Activated naive CD4-positive, alpha-beta T cell treated with anti-CD3 and anti-CD28 coated beads, Interleukin-2, amount 50 U/mL, for 16 hours (primary cell): ENCODE data around the gene S100A6.
"Not testable (repeated sequence)": the region's sequence is repeated elsewhere in the genome, so short reads cannot be mapped to it uniquely, and the experiment has no call there.

ENCODE experiments used
- DNase-seq: peaks from one replicate; pipeline ENCODE4 v3.0.0-alpha.2; 2020

Gene S100A6

DNA sequence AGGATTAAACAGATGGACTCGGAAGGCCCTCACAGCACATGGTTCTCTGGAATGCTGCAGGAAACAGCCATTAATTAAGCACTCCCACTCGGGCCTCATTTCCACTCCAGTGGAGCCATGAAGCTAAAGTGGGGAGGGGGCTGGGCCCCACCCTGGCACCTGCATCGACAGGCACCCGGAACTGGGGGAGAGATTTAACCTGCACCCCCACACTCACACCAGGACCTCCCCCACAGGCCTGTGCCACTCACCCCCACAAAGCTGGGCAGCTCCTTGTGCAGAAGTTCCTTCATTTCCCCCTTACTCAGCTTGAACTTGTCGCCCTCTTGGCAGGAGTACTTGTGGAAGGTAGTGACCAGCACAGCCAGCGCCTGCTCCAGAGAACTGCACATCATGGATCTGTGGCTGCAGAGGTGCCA, 27.7 kb upstream of the S100A6 start:
- no peak for DNase-seq

DNA sequence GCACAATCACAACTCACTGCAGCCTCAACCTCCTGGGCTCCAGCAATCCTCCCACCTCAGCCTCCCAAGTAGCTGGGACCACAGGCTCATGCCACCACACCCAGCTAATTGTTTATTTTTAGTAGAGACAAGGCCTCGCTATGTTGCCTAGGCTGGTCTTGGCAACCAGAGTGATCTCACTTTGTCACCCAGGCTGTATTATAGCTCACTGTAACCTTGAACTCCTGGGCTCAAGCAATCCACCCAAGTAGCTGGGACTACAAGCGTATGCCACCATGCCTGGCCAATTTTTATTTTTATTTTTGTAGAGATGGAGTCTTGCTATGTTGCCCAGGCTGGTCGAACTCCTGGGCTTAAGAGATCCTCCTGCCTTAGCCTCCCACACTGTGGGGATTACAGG, 26.2 kb upstream of the S100A6 start:
- not testable (repeated sequence) for DNase-seq

DNA sequence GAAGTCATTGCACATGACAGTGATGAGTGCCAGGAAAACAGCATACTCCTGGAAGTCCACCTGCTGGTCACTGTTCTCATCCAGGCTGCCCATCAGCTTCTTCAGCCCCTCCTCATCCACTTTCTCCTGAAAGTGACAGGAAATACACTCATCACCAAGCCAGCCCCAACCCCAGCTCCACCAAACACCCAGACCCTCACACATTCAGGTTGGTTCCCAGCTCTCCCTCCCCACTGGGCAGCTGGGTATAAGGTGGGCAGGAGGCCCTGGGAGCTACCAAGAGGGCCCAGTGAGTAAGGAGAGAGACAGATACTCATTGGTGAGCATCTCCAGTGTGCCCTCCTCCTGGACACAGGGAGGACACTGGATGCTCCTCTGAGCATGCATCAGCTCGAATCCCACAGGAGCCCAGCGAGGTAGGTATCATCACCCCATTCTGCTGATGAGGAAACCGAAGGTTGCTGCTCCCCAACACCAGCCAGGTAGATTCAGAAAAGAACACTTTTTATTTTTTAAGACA, 25.7 kb upstream of the S100A6 start:
- DNase-seq, result no peak

DNA sequence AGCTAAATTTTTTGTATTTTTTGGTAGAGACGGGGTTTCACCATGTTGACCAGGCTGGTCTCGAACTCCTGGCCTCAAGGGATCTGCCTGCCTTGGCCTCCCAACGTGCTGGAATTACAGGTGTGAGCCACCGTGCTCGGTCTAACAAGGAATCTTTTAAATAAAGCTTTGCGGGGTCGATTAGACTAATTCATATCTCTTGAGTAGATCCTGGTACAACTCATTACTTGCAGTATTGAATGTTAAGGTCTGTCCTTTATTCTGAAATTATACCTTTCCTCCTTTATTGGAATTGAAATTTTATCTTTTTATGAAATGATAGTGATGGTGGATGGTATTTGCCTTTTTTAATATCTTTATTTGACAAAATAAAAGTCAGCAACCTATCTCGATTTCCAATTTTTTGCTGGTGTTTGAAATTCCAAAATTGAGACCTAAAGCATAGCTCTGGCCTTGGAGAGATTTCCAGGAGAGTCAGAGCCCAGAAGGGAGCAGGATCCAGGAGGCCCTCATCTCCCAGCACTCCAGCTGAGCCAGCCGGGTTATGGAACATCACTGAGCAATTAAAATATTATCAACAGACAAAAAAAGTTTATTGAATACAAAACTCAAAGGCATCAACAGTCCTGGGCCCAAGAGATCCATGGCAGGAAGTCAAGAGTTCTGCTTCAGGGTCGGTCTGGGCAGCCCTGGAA, 25.1 kb upstream of the S100A6 start:
- no peak for DNase-seq

DNA sequence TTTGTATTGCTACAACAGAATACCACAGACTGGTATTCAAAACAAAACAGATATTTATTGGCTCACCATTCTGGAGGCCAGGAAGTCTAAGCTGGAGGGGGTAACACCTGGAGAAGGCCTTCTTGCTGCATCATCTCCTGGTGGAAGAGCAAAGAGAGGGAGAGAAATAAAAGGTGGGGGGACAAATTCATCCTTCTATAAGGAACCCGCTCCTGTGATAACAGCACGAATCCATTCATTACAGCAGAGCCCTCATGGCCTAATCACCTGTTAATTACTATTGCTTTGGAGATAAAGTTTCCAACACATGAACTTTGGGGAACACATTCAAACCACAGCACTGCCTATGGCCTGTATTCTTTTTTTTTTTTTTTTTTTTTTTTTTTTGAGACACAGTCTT, 24.4 kb upstream of the S100A6 start:
- DNase-seq, result no peak

DNA sequence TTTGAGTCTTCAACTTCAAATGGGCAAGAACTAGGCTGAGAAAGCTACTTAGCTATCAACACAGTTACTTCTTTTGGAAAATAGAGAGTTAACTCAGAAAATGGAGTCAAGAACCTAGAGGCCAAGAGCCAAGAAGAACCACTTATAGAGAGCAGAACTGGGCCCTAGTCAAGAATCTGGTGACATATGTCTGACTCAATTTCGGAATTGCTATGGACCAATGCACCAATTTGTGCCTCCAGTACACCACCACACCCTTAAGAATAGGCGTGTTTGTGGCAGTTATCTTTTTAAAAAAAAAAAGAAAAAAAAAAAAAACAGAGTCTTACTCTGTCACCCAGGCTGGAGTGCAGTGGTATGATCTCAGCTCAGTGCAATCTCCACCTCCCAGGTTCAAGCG, 22.1 kb upstream of the S100A6 start:
- DNase-seq, result no peak

DNA sequence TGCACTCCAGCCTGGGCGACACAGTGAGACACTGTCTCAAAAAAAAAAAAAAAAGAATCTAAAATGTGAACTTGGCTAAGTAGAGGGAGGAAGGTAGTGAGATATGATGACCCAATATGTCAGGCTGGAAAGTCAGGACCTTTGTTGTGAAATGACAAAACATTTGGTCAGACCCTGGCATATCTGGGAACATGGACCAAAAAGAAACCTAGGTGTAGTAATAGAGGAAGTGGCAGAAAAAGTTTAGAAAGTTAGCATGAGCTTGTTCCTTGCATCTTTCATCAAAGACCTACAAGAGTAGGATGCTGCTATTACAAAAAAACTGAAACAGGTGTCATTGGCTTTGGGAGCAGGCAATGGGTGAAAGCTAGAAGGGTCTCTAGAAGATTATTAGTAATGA, 20.6 kb upstream of the S100A6 start:
- DNase-seq, result no peak

DNA sequence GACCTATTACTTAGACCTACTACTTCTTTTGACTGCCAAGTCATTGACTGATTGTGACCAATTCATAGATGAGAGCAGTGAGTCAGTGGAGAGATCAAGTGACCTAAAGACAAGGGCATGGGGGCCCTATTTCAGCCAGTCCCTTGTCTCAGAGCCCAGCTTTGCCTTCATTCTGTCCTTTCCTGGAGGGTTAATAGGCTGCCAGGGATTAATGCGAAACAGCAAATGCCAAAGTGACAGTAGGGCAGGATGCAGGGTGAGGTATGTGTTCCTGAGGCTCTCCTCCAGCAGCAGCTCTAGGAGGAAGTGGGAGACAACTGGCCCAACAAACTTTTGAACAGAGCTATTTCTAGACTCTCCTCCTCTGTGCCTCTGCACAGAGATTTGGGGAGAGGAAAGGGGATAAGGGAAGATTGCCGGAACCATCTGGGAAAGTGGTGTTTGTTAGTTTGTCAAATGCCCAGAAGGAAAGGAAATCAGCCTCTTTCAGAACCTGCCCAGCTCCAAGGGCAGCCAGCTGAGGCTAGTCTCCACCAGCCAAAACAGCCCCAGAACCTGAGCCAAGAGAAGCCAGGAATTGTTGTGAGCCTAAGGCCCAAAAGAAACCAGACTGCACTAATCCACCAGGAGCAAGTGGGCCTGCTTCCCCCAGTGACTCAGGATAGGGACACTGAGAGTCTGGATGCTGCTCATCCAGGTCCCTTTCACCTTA, 18.2 kb upstream of the S100A6 start:
- DNase-seq, result no peak

DNA sequence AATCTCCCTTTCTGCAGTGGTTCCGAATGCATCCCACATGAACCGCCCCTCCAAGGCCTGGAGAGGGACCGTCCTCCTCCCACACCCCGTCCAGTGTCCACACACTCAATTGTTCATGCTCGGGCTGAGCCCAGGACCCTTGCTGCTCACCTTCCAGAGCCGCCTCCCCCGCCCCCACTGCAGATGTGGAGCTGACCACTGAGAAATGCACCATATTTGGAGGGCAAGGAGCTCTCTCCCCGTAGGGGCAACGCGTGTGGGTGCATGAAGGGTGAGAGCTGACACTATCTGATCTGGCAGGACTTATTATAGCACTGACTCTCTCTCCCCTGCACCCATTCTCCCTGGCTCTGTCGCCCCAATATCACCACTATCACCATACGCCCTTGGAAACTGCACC, 17.3 kb upstream of the S100A6 start:
- DNase-seq, result no peak

DNA sequence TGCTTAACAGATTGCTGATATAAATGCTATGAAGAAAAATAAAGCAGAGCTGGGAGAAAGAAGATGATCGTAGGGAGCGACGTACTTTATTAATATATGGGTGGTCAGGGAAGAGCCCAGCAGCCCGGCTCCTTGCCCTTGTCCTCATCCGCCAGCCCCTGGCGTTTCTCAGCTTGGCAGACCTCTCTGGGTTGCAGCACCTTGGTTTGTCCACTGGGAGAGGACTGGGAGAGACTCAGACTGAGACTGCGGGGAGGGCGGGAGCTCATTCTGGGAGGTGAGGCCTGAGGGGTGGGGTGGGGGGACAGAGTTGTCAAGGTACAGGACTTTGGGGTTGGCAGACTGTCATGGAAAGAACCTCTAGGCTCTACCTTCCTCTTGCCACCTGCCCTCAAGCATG, 16.5 kb upstream of the S100A6 start:
- no peak for DNase-seq

DNA sequence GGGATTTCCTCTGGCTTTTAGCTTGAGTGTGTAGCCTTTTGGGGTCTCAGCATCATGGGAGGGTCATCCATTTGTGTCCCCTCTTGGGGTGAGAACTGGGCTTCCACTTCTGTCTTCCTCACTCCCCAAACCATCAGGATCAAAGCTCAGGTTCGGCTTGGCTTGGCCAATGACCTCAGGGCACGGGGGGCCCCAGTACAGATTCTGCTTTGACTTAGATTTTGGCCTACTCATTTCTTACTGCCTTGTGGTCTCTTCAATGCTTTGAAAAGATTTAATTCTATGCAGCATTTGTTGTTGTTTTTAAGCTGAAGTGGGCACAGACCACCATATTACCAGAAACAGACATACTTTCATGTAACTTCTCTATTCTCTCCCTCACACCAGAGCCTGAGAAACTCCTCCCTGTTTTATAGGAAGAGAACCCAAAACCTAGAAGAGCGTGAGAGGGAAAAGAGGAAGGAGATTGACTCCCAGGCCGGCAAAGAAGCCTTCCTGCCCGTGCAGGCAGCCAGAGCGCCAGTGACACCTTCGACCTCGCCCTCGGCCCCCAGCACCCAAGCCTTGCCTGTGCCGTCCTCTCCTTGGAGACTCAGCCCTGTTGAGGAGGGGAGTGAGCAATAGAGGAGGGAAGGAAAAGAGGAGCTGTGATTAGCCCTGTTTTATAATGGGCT, 15.2 kb upstream of the S100A6 start:
- no peak for DNase-seq

DNA sequence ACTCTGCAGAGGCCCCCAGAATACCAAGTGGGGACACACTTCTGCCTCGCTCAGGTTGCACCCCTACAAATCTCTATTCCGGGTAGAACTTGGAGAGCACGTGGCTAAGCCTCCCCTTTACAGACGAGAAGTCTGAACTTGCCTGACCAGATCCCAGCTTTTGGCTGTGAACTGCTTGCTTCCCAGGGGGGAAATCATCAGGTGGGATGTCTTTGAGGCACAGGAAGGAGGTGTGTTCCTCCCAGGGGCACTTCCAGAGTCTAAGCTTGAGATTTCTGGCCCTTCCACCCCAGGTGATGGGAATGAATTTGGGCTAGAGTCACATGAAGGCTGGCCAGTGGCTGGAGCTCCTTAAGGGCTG, 14.6 kb upstream of the S100A6 start:
- no peak for DNase-seq

DNA sequence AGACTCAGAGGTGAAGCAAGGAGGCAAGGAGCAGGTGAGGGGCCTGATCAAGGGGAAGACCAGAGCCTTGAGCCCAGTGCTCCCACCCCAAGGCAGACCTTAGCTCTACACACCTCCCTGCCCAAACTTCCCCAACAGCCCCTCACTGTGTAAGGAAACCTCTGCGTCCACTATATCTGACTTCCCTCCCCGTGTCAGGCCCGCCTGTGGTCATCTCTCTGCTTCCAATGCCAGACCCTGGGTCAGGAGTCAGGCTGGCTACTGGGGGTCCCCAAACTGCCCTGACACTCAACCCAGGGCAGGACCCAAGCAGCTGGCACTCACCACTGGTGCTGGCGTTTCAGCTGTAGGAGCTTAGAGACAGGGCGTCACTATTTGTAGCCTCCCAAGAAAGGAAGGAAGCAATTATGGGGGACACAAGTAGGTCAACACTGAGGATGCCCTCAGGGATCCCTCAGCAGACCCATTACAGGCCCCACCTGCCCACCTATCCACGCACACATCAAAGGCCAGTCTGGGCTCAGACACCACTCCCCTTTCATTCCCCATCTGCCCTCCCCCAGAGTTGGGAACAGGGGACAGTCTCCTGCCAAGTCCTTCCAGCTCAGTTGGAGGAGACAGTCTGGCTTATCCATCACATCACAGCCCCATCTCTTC, 14.1 kb upstream of the S100A6 start:
- DNase-seq, result no peak

DNA sequence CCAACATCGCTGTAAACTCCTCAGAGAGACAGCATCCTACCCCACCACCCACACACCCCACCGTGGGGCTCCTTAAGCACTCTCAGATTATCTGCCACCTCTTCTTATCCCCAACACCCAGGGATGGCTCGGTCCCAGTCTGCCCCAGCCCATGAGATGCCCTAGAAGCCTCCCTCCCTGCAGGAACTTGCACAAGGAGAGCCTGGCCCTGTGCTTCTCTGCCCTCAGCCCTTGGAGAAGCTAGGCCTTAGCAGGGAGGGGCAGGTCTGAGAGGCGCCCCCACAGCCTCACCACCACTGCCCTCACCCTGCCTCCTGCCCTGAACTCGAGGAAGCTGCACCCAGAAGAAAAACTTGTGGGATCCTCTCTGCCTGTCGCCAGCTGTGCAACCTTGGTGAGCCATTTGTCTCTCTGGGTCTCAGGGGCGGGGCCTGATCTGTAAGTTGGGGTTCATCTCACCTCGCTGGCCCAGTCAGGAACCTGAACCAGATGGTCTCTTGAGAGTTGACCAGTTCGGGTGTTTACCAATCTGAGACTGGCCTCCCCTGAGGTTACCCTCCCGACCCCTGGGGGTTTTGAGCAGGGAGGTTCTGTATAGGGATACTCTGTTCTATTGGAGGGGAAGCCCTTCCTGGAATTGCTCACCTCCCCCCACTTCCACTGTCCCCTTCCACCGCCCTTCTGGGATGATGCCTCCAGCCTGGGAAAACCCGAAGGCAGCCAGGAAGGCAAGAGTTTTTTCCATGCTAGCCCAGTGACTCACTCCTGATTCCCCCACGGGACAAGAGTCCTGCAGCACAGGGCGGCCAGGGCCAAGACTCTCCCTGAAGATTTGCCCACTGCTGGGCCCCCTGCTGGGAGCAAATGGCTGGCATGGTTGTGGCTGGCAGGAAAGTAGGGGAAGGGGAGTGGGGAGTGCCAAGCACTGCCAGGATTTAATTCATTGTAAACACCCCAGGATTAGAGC, 13.2 kb upstream of the S100A6 start, which contains the start of gene S100A3:
Gene S100A3 (minus strand): TSS at position 537 of the 967 bp plus-strand sequence. CDS start 773 bp downstream, outside the sequence.
- DNase-seq, result no peak

DNA sequence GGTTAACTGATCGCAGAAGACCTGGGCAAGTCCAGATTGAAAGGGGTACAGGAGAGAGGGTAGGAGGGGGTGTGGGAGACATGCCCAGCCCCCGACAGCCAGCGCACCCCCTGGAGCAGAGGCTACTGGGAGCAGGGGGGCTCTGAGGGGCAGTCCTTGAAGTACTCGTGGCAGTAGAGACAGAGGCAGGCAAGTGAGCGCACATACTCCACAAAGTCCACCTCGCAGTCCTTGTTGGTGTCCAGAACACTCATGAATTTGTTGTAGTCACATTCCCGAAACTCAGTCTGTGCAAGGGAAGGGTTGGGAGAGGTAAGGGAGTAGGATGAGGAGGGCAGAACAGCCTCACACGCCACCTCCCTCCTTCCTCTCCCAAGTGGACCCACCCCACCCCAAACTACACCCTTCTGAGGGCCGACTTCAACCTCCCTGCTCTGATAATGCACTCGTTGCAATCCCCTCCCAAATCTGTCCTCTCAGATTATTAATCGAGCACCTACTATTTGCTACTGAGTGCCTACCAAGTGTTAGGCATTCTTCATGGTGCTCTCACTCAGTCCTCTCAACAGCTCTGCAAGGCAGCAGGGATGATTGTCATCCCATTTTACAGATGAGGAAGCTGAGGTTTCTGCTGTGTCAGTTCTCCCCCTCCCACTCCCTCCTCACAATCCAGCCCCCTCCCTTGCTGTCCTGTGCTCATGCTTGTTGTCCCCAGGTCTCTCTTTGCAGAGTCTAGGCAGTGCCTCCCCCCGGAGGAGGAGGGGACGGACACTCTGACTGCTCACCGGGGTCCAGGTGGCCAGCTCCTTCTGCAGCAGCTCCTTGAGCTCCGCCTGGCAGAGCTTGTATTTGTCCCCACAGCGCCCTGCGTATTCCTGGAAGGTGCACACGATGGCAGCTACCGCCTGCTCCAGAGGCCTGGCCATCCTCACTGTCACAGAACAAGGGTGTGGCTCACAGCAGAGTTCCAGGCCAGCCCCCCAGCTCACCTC, 12.1 kb upstream of the S100A6 start:
- no peak for DNase-seq

DNA sequence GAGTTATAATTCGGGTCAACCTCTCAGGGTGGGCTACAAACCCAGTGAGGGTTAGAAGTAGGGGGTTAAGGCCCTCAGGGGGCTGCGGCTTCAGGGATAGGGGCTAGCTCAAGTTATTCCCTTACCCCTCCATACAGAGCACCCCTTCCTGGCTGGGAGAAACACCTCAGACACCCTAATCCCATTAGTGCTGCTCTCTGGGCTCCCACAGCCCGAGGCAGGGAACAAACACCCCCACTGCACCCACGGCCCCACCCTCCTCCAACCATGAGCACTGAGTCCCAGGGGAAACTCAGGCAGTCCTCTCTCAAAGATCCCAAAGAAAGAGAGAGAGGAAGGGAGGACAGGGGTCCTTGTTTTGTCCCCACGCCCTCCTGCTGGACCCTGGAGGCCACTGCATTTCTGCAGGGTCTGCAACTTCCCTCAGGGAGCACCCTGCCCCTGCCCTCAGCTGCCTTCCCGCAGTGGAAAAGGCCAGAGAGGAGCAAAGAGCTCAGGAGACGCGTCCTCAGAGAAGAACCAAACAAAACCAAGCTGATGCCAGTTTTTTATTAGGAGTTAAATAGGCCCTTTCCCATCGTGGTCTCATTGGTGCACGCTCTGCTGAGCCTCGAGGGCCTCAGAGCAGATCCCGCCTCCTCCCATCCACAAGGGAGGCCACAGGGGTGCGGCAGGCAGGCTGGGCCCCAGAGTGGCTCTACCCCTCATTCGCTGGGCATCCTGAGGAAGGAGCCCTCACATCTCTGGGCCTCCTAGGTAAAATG, 11.2 kb upstream of the S100A6 start:
- DNase-seq, result no peak

DNA sequence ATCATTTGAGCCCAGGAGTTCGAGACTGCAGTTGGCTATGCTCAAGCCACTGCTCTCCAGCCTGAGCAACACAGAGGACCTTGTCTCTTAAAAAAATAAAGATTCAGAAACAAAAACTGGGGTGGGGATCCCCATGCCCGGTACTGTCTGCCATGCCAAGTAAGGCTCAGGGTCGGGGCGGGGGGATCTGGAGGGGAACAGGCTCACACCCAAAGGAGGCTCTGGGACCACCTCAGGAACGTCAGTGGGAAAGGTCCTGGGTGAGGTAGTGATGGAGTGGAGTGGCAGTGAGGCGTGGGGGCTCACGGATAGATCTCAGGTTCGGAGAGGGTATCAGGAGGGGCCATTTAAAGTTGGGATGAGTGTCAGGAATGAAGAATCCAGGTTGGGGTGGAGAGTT, 10.6 kb upstream of the S100A6 start:
- DNase-seq, result no peak

DNA sequence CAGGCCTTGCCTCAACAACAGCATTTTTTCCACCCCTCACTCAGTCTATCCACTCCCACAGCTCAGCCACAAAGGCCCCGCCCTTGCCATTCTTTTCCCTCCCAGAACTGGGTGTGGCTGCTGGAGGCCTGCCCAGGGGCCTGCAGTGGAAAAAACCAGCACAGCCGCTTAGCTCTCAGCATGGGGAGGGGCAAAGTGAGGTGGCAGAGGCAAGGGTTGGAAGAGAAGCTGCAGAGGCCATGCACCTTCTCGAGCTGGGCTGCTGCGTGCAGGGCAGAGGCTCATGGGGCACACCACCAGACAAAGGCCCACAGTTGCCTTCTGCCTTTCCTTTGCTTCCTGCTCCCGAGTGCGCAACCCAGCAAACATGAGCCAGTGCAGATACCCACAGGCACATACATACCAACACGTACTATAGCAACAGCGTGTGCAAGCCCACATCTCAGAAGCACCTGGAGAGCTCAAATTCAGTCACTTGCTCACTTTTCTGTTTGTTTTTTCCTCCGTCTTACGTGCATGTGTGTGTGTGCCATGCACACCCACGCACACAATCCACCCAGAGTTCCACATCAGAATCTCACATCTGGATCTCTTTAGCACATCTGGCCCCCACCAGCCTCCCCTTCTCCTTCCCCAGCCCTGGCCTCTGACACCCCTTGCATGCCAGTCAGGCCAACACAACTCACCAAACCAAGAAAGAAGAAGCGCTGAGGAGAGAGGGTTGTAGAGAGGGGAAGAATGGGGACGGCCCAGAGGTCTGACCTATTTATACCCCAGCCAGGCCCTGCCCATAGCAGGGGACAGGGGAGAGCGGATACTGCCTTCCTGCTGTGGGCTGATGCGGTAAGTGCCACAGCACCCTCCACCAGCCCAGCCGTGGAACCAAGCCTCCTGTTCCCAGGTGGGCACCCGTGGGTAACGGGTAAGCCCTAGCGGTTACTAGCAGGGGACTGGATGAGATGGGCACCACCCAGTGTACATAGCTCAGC, 9.6 kb upstream of the S100A6 start, which contains the start of gene S100A4:
Gene S100A4 (minus strand): TSS at position 740 of the 989 bp plus-strand sequence. CDS start 1,012 bp downstream, outside the sequence.
- peak; percentile 92 for DNase-seq
